Upper lobe of left lung (tissue), 6 donors: ENCODE data around the gene HEPHL1. TPM values are rescaled to one million over a fixed set of nuclear protein-coding genes. Genes with fewer than 3 reads are reported as not detected.
A peak's percentile ranks its signal among the peaks of the same experiment; 100 is the strongest.

ENCODE experiments used
- ATAC-seq, 2 donors: fragments of 200-7000 bp; cut with Tn5 transposase; one replicate each; pipeline ENCODE4 v1.9.1; 2022; ENCODE audit warnings: mild to moderate bottlenecking in 2 of 2, moderate library complexity in 2 of 2; ENCODE audit not compliant: low FRiP score in 2 of 2
- DNase-seq, 2 donors: peaks; one replicate each; pipeline ENCODE4 v3.0.0-alpha.2; 2019 to 2020
- H3K27ac ChIP-seq, 4 donors: fragments of 200-600 bp; sonication (generic); one replicate each; pipeline ENCODE4 v1.5.1; 2016 to 2019
- H3K27me3 ChIP-seq, 4 donors: fragments of 200-600 bp; sonication (generic); one replicate each; pipeline ENCODE4 v1.5.1; 2017 to 2019
- H3K36me3 ChIP-seq, 4 donors: fragments of 200-600 bp; sonication (generic); one replicate each; pipeline ENCODE4 v1.5.1; 2016 to 2019
- H3K4me1 ChIP-seq, 4 donors: fragments of 200-600 bp; sonication (generic); one replicate each; pipeline ENCODE4 v1.5.1; 2018 to 2019
- H3K4me3 ChIP-seq, 4 donors: fragments of 200-600 bp; sonication (generic); one replicate each; pipeline ENCODE4 v1.5.1; 2017 to 2019; ENCODE audit warnings: mild to moderate bottlenecking in 2 of 4, moderate library complexity in 1 of 4
- H3K9me3 ChIP-seq, 4 donors: fragments of 200-600 bp; sonication (generic); one replicate each; pipeline ENCODE4 v1.5.1; 2018 to 2019
- CTCF ChIP-seq, 6 experiments: fragments of 450-650 bp in 4 of 6; fragments of 200-600 bp in 2 of 6; sonication (generic) in 2 of 6; IDR thresholded peaks; one replicate each; pipeline ENCODE4 v1.5.1; 2016 to 2019; ENCODE audit warnings: antibody characterized with exemption in 6 of 6
- EP300 ChIP-seq, 4 donors: sonication (generic); formaldehyde crosslinking; IDR thresholded peaks; one replicate each; pipeline ENCODE4 v1.5.1; 2017; ENCODE audit warnings: antibody characterized with exemption in 4 of 4, control low read depth in 2 of 4
- POLR2A ChIP-seq, 4 donors: fragments of 450-650 bp; IDR thresholded peaks; one replicate each; pipeline ENCODE4 v1.5.1; 2016 to 2017; ENCODE audit warnings: antibody characterized with exemption in 4 of 4, mild to moderate bottlenecking in 2 of 4
- POLR2AphosphoS5 ChIP-seq, 2 donors: sonication (generic); formaldehyde crosslinking; IDR thresholded peaks; one replicate each; pipeline ENCODE4 v1.5.1; 2017; ENCODE audit warnings: antibody characterized with exemption in 2 of 2
- WGBS, 2 donors: methylation state at CpG; one replicate each; pipeline ENCODE4 v1.1.5; 2017 to 2018; 5-methylcytosine and 5-hydroxymethylcytosine counted together
- total RNA-seq, 6 donors: library from RNA; depleted of rRNA in 4 of 6; stranded (reverse); fragments of >200 nt in 4 of 6; gene quantifications; one replicate each; pipeline versions ENCODE4 v1.1.0 to v1.2.1, GENCODE V29; 2016 to 2021
- donor health status: DM: no; HTN: no; CAD: no; lungs with moderate emphysema.
- donor health status: DM: no; HTN: yes; CAD: no; lungs with severe emphysema.

Gene HEPHL1
- total RNA-seq, 6 donors from 2014 or later: not detected

- no peak overlapping the region for H3K27ac ChIP-seq
- H3K27me3 ChIP-seq: no peaks in the 10 kb centered on the region
- no peak for DNase-seq
- ATAC-seq: no peak
- H3K4me1 ChIP-seq: no peaks in the 10 kb centered on the region
- H3K4me3 ChIP-seq: no peak overlapping the region
- TF ChIP-seq POLR2AphosphoS5 (IDR thresholded peaks at IDR 0.05): no peak
- no peak for TF ChIP-seq POLR2A (IDR thresholded peaks at IDR 0.05)
- no peak for TF ChIP-seq CTCF (IDR thresholded peaks at IDR 0.05)
- TF ChIP-seq EP300 (IDR thresholded peaks at IDR 0.05): no peak
- H3K9me3 ChIP-seq: no peaks in the 10 kb centered on the region
- H3K36me3 ChIP-seq: no peaks in the 10 kb centered on the region
These were observed 83.6 kb downstream of the HEPHL1 start for GRCh38 chr11:94104734-94105133.

GRCh38 chr11:94106716-94107115 is 85.6 kb downstream of the HEPHL1 start:
- WGBS, 2 donors: 85 to 89% methylated on average over 4 of the region's 4 CpGs
- Histone ChIP-seq H3K9me3 (no peaks in the 10 kb centered on the region), H3K4me3 (no peak overlapping the region), H3K27ac (no peak overlapping the region), H3K4me1 (no peaks in the 10 kb centered on the region), H3K36me3 (no peaks in the 10 kb centered on the region), H3K27me3 (no peaks in the 10 kb centered on the region)
- no peak for ATAC-seq
- DNase-seq: no peak
- TF ChIP-seq CTCF (IDR thresholded peaks at IDR 0.05): no peak
- TF ChIP-seq POLR2A (IDR thresholded peaks at IDR 0.05): no peak
- no peak for TF ChIP-seq POLR2AphosphoS5 (IDR thresholded peaks at IDR 0.05)
- no peak for TF ChIP-seq EP300 (IDR thresholded peaks at IDR 0.05)

GRCh38 chr11:94107363-94107762 is 86.2 kb downstream of the HEPHL1 start:
- Histone ChIP-seq H3K27me3 (no peaks in the 10 kb centered on the region), H3K4me3 (no peak overlapping the region), H3K9me3 (no peaks in the 10 kb centered on the region), H3K4me1 (no peaks in the 10 kb centered on the region), H3K27ac (no peak overlapping the region), H3K36me3 (no peaks in the 10 kb centered on the region)
- no peak for TF ChIP-seq EP300 (IDR thresholded peaks at IDR 0.05)
- no peak for TF ChIP-seq CTCF (IDR thresholded peaks at IDR 0.05)
- no peak for TF ChIP-seq POLR2A (IDR thresholded peaks at IDR 0.05)
- TF ChIP-seq POLR2AphosphoS5 (IDR thresholded peaks at IDR 0.05): no peak
- DNase-seq (no peak), ATAC-seq (no peak)
- 84 to 97% methylated on average over 1 of the region's 1 CpG for WGBS, 2 donors

GRCh38 chr11:94111241-94111640 is 90.1 kb downstream of the HEPHL1 start:
- 85 to 88% methylated on average over 3 of the region's 3 CpGs for WGBS, 2 donors
- Histone ChIP-seq H3K4me3 (no peak overlapping the region), H3K27ac (no peak overlapping the region), H3K27me3 (no peaks in the 10 kb centered on the region), H3K36me3 (no peaks in the 10 kb centered on the region), H3K4me1 (peaks cover 0 to 5% (median 2%) of the 10 kb centered on the region in 4 donors), H3K9me3 (no peaks in the 10 kb centered on the region)
- DNase-seq (no peak), ATAC-seq (no peak)
- no peak for TF ChIP-seq EP300 (IDR thresholded peaks at IDR 0.05)
- no peak for TF ChIP-seq POLR2A (IDR thresholded peaks at IDR 0.05)
- no peak for TF ChIP-seq POLR2AphosphoS5 (IDR thresholded peaks at IDR 0.05)
- no peak for TF ChIP-seq CTCF (IDR thresholded peaks at IDR 0.05)

- Histone ChIP-seq H3K36me3 (no peaks in the 10 kb centered on the region), H3K9me3 (no peaks in the 10 kb centered on the region), H3K4me3 (no peak overlapping the region), H3K27me3 (no peaks in the 10 kb centered on the region), H3K27ac (no peak overlapping the region), H3K4me1 (peaks cover 0 to 9% (median 3%) of the 10 kb centered on the region in 4 donors)
- TF ChIP-seq POLR2AphosphoS5 (IDR thresholded peaks at IDR 0.05): no peak
- no peak for TF ChIP-seq POLR2A (IDR thresholded peaks at IDR 0.05)
- no peak for TF ChIP-seq EP300 (IDR thresholded peaks at IDR 0.05)
- no peak for TF ChIP-seq CTCF (IDR thresholded peaks at IDR 0.05)
- ATAC-seq: peak in 1 of 2 donors; percentile 46
- WGBS, 2 donors: 49 to 59% methylated on average over 3 of the region's 3 CpGs
- DNase-seq: no peak
These were observed 90.5 kb downstream of the HEPHL1 start for GRCh38 chr11:94111660-94112059.
